ENCODE data around the gene MRPL36. TPM values are rescaled to one million over a fixed set of nuclear protein-coding genes. Genes with fewer than 3 reads are reported as not detected.

MRPL36 gene
- total RNA-seq, 1 donor from 2014 or later, result 21.4 TPM

- Histone ChIP-seq H3K27ac (no peak overlapping the region), H3K4me1 (no peaks in the 10 kb centered on the region), H3K9me3 (no peaks in the 10 kb centered on the region), H3K4me3 (no peak overlapping the region), H3K36me3 (no peaks in the 10 kb centered on the region), H3K27me3 (no peaks in the 10 kb centered on the region)
- TF ChIP-seq CTCF (IDR thresholded peaks at IDR 0.05), result no peak
- intact Hi-C loops (cut with DNase I), result no loop called here
- peak in 1 of 2 donors; percentile 28 for DNase-seq (ENCODE audit: low spot score in 2 of 2)
Measured at GRCh38 chr5:1763960-1764605, 35.6 kb downstream of the MRPL36 start.

- intact Hi-C loops (cut with DNase I), result no loop called here
- peak in 2 of 3 experiments; percentile 10 to 21 for TF ChIP-seq CTCF (IDR thresholded peaks at IDR 0.05)
- H3K9me3 ChIP-seq, result no peaks in the 10 kb centered on the region
- no peaks in the 10 kb centered on the region for H3K27me3 ChIP-seq
- H3K27ac ChIP-seq, result no peak overlapping the region
- no peaks in the 10 kb centered on the region for H3K4me1 ChIP-seq
- DNase-seq (ENCODE audit: low spot score in 2 of 2), result peak in 1 of 2 donors; percentile 22
- H3K4me3 ChIP-seq, result no peak overlapping the region
- H3K36me3 ChIP-seq, result no peaks in the 10 kb centered on the region
Measured at GRCh38 chr5:1763548-1763911, 36.1 kb downstream of the MRPL36 start.

- Histone ChIP-seq H3K36me3 (no peaks in the 10 kb centered on the region), H3K27ac (no peak overlapping the region), H3K27me3 (no peaks in the 10 kb centered on the region), H3K4me3 (no peak overlapping the region), H3K9me3 (no peaks in the 10 kb centered on the region), H3K4me1 (no peaks in the 10 kb centered on the region)
- peak in 1 of 2 donors; percentile 30 for DNase-seq (ENCODE audit: low spot score in 2 of 2)
- TF ChIP-seq CTCF (IDR thresholded peaks at IDR 0.05), result no peak
- intact Hi-C loops (cut with DNase I), result no loop called here
Measured at GRCh38 chr5:1762883-1763547, 36.6 kb downstream of the MRPL36 start.

GRCh38 chr5:1762121-1762882, 37.3 kb downstream of the MRPL36 start:
- H3K4me3 ChIP-seq, result no peak overlapping the region
- no peaks in the 10 kb centered on the region for H3K9me3 ChIP-seq
- H3K27me3 ChIP-seq, result no peaks in the 10 kb centered on the region
- intact Hi-C loops (cut with DNase I), result no loop called here
- H3K27ac ChIP-seq, result no peak overlapping the region
- H3K36me3 ChIP-seq, result no peaks in the 10 kb centered on the region
- peak in 1 of 2 donors; percentile 25 for DNase-seq (ENCODE audit: low spot score in 2 of 2)
- no peak for TF ChIP-seq CTCF (IDR thresholded peaks at IDR 0.05)
- H3K4me1 ChIP-seq, result no peaks in the 10 kb centered on the region

- TF ChIP-seq CTCF (IDR thresholded peaks at IDR 0.05), result no peak
- Histone ChIP-seq H3K4me3 (no peak overlapping the region), H3K9me3 (no peaks in the 10 kb centered on the region), H3K4me1 (no peaks in the 10 kb centered on the region), H3K36me3 (no peaks in the 10 kb centered on the region), H3K27ac (no peak overlapping the region), H3K27me3 (no peaks in the 10 kb centered on the region)
- DNase-seq (ENCODE audit: low spot score in 2 of 2), result peak in 1 of 2 donors; percentile 9
- intact Hi-C loops (cut with DNase I), result no loop called here
Measured at GRCh38 chr5:1761453-1761755, 38.2 kb downstream of the MRPL36 start.

Data from ascending aorta (tissue), 2 donors.